Liver (tissue), 9 donors: Measurements from ENCODE around the gene TUBB8. TPM values are rescaled to one million over a fixed set of nuclear protein-coding genes. Genes with fewer than 3 reads are reported as not detected.

ENCODE experiments used
- DNase-seq: peaks from one replicate; pipeline ENCODE4 v3.0.0-alpha.2; 2017; ENCODE audit warnings: low spot score
- H3K27ac ChIP-seq, 2 donors: one replicate each; pipeline ENCODE4 v1.7.0; 2013; ENCODE audit warnings: inconsistent platforms in 2 of 2, low read length in 2 of 2, control low read depth in 1 of 2, low read depth in 1 of 2, mild to moderate bottlenecking in 1 of 2
- H3K27me3 ChIP-seq, 4 donors: one replicate each; pipeline versions ENCODE4 v1.6.1 to v1.7.0; 2013; ENCODE audit warnings: low read length in 3 of 4, inconsistent platforms in 1 of 4, mild to moderate bottlenecking in 1 of 4, moderate library complexity in 1 of 4; ENCODE audit not compliant: control insufficient read depth in 4 of 4, insufficient read depth in 4 of 4
- H3K36me3 ChIP-seq, 4 donors: one replicate each; pipeline versions ENCODE4 v1.6.1 to v1.7.0; 2013; ENCODE audit warnings: low read length in 3 of 4, mild to moderate bottlenecking in 3 of 4, low read depth in 1 of 4, moderate library complexity in 1 of 4; ENCODE audit not compliant: control insufficient read depth in 4 of 4, insufficient read depth in 3 of 4
- H3K4me1 ChIP-seq, 4 donors: one replicate each; pipeline versions ENCODE4 v1.6.1 to v1.7.0; 2013; ENCODE audit warnings: low read length in 3 of 4, mild to moderate bottlenecking in 3 of 4, moderate library complexity in 1 of 4; ENCODE audit not compliant: control insufficient read depth in 4 of 4, insufficient read depth in 4 of 4
- H3K4me3 ChIP-seq, 3 donors: one replicate each; pipeline versions ENCODE4 v1.6.1 to v1.7.0; 2013; ENCODE audit warnings: low read length in 3 of 3, control low read depth in 1 of 3, low read depth in 1 of 3, mild to moderate bottlenecking in 1 of 3
- H3K9ac ChIP-seq, 2 donors: one replicate each; pipeline ENCODE4 v1.7.0; 2013; ENCODE audit warnings: low read length in 2 of 2, mild to moderate bottlenecking in 2 of 2, moderate library complexity in 2 of 2, control low read depth in 1 of 2, low read depth in 1 of 2
- H3K9me3 ChIP-seq, 4 donors: one replicate each; pipeline versions ENCODE4 v1.6.1 to v1.7.0; 2013; ENCODE audit warnings: low read length in 3 of 4; ENCODE audit not compliant: control insufficient read depth in 4 of 4
- EGR1 ChIP-seq, 2 donors: IDR thresholded peaks; 2 replicates each; pipeline ENCODE4 v1.6.1; 2016 to 2018; ENCODE audit warnings: antibody characterized with exemption in 2 of 2, low read depth in 2 of 2
- FOXA1 ChIP-seq: IDR thresholded peaks from 2 replicates; pipeline ENCODE4 v1.6.1; 2016; ENCODE audit warnings: antibody characterized with exemption
- HNF4A ChIP-seq, 2 donors: conservative IDR thresholded peaks; 2 replicates each; pipeline ENCODE4 v1.6.1; 2016; ENCODE audit warnings: antibody characterized with exemption in 2 of 2, mild to moderate bottlenecking in 2 of 2
- HNF4G ChIP-seq: IDR thresholded peaks from 2 replicates; pipeline ENCODE4 v1.6.1; 2016; ENCODE audit warnings: antibody characterized with exemption
- JUND ChIP-seq, 2 donors: IDR thresholded peaks; 2 replicates each; pipeline ENCODE4 v1.6.1; 2016; ENCODE audit warnings: antibody characterized with exemption in 2 of 2
- MAX ChIP-seq: IDR thresholded peaks from 2 replicates; pipeline ENCODE4 v1.6.1; 2016; ENCODE audit warnings: antibody characterized with exemption
- NR2F2 ChIP-seq: IDR thresholded peaks from 2 replicates; pipeline ENCODE4 v1.6.1; 2016; ENCODE audit warnings: antibody characterized with exemption
- RAD21 ChIP-seq, 2 donors: IDR thresholded peaks; 2 replicates each; pipeline ENCODE4 v1.6.1; 2016; ENCODE audit warnings: antibody characterized with exemption in 2 of 2, mild to moderate bottlenecking in 2 of 2
- RXRA ChIP-seq, 2 donors: IDR thresholded peaks; 2 replicates each; pipeline ENCODE4 v1.6.1; 2017 to 2018; ENCODE audit warnings: antibody characterized with exemption in 2 of 2, mild to moderate bottlenecking in 1 of 2
- SP1 ChIP-seq: IDR thresholded peaks from 2 replicates; pipeline ENCODE4 v1.6.1; 2018; ENCODE audit warnings: antibody characterized with exemption, mild to moderate bottlenecking
- TAF1 ChIP-seq: conservative IDR thresholded peaks from 2 replicates; pipeline ENCODE4 v1.6.1; 2016; ENCODE audit warnings: antibody characterized with exemption, mild to moderate bottlenecking
- YY1 ChIP-seq: IDR thresholded peaks from 2 replicates; pipeline ENCODE4 v1.6.1; 2016; ENCODE audit warnings: antibody characterized with exemption, mild to moderate bottlenecking
- WGBS: extraction: QIAGEN DNeasy Blood & Tissue Kit; methylation state at CpG from one replicate; pipeline ENCODE4 v1.1.7; 2013; 5-methylcytosine and 5-hydroxymethylcytosine counted together
- polyA plus RNA-seq, 2 donors: library from polyadenylated mRNA; stranded (reverse) in 1 of 2; unstranded in 1 of 2; fragments of 200-250 nt in 1 of 2; fragments of >200 nt in 1 of 2; fragmentation: Nextera tagmentation in 1 of 2; extraction: Ambion mirVana in 1 of 2; gene quantifications; one replicate each; pipeline versions ENCODE4 v1.2.1 to v1.2.3, GENCODE V29; 2013 to 2015
- total RNA-seq, 2 donors: library from RNA; depleted of rRNA; stranded (reverse); fragments of >200 nt; gene quantifications; one replicate each; pipeline ENCODE4 v1.2.3, GENCODE V29; 2014
- TF ChIP-seq, protein P1 (sequence below): IDR thresholded peaks from 2 replicates; pipeline ENCODE4 v1.6.1; 2016; ENCODE audit warnings: antibody characterized with exemption
- TF ChIP-seq, protein P2 (sequence below): fragments of 150-350 bp; IDR thresholded peaks from 2 replicates; pipeline ENCODE4 v1.5.1; 2017; ENCODE audit warnings: improper control_type of control experiment, low read depth, low read length; ENCODE audit not compliant: missing input control
- donor health status: healthy.
- donor health status: healthy.
- donor health status: healthy.
- donor health status: healthy.
- donor health status: healthy.

The TUBB8 gene
- total and polyA plus RNA-seq, 4 donors, result not detected

DNA sequence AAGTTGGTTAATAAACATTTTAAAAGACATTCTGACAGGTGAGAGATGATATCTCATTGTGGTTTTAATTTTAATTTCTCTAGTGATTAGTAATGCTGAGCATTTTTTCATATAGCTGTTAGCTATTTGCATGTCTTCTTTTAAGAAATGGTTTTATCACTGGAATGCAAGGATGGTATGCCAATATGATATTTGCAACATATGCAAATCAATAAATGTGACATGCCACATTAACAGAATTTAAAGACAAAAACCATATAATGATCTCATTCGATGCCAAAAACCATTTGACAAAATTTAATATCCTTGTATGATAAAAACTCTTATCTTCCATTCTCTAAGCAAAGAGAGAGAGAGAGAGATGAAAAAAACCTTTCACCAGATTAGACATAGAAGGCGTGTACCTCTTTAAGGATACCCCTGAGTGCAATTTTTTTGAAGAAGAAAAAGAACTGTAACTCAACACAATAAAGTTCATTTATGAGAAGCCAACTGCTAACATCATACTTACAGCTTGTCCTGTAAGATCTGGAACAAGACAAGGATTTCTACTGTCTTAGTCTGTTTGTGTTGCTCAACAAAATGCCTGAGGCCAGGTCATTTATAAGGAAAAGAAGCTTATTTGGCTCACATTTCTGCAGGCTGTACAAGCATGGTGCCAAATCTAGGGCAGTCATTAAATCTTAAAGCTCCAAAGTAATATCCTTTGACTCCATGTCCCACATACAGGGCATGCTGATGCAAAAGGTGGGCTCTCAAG, 46.4 kb upstream of the TUBB8 start (continued):
- no peak for TF ChIP-seq RAD21 (IDR thresholded peaks at IDR 0.05)

GRCh38 chr10:94613-95012, 45.5 kb upstream of the TUBB8 start:
- Histone ChIP-seq H3K27me3 (no peaks in the 10 kb centered on the region), H3K4me3 (no peak overlapping the region), H3K9me3 (peaks cover 2 to 17% (median 3%) of the 10 kb centered on the region in 4 donors), H3K9ac (no peak overlapping the region), H3K4me1 (no peaks in the 10 kb centered on the region), H3K36me3 (no peaks in the 10 kb centered on the region), H3K27ac (no peak overlapping the region)
- no peak for DNase-seq
- WGBS, result 35% methylated on average over 1 of the region's 1 CpG
- TF ChIP-seq NR2F2, result no peak
- TF ChIP-seq SP1, result no peak
- no peak for TF ChIP-seq YY1
- no peak for TF ChIP-seq HNF4G
- TF ChIP-seq, protein P1, sequence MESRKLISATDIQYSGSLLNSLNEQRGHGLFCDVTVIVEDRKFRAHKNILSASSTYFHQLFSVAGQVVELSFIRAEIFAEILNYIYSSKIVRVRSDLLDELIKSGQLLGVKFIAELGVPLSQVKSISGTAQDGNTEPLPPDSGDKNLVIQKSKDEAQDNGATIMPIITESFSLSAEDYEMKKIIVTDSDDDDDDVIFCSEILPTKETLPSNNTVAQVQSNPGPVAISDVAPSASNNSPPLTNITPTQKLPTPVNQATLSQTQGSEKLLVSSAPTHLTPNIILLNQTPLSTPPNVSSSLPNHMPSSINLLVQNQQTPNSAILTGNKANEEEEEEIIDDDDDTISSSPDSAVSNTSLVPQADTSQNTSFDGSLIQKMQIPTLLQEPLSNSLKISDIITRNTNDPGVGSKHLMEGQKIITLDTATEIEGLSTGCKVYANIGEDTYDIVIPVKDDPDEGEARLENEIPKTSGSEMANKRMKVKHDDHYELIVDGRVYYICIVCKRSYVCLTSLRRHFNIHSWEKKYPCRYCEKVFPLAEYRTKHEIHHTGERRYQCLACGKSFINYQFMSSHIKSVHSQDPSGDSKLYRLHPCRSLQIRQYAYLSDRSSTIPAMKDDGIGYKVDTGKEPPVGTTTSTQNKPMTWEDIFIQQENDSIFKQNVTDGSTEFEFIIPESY, result no peak
- TF ChIP-seq HNF4A (conservative IDR thresholded peaks at IDR 0.05), result no peak
- no peak for TF ChIP-seq MAX
- TF ChIP-seq RXRA (IDR thresholded peaks at IDR 0.05), result no peak
- TF ChIP-seq JUND (IDR thresholded peaks at IDR 0.05), result no peak
- TF ChIP-seq EGR1 (IDR thresholded peaks at IDR 0.05; ENCODE audit: low read depth in 2 of 2), result no peak
- no peak for TF ChIP-seq RAD21 (IDR thresholded peaks at IDR 0.05)
- TF ChIP-seq, protein P2, sequence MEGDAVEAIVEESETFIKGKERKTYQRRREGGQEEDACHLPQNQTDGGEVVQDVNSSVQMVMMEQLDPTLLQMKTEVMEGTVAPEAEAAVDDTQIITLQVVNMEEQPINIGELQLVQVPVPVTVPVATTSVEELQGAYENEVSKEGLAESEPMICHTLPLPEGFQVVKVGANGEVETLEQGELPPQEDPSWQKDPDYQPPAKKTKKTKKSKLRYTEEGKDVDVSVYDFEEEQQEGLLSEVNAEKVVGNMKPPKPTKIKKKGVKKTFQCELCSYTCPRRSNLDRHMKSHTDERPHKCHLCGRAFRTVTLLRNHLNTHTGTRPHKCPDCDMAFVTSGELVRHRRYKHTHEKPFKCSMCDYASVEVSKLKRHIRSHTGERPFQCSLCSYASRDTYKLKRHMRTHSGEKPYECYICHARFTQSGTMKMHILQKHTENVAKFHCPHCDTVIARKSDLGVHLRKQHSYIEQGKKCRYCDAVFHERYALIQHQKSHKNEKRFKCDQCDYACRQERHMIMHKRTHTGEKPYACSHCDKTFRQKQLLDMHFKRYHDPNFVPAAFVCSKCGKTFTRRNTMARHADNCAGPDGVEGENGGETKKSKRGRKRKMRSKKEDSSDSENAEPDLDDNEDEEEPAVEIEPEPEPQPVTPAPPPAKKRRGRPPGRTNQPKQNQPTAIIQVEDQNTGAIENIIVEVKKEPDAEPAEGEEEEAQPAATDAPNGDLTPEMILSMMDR, result no peak

GRCh38 chr10:92846-93245, 43.8 kb upstream of the TUBB8 start:
- DNase-seq, result no peak
- H3K27me3 ChIP-seq, result no peaks in the 10 kb centered on the region
- TF ChIP-seq SP1 (no peak), HNF4A (conservative IDR thresholded peaks at IDR 0.05) (no peak), FOXA1 (no peak), HNF4G (no peak), YY1 (no peak), TAF1 (no peak), JUND (IDR thresholded peaks at IDR 0.05) (no peak)
- H3K4me1 ChIP-seq, result no peaks in the 10 kb centered on the region
- no peak overlapping the region for H3K27ac ChIP-seq
- WGBS, result 86% methylated on average over 2 of the region's 2 CpGs
- no peak overlapping the region for H3K4me3 ChIP-seq
- no peak overlapping the region for H3K9ac ChIP-seq
- peaks cover 2 to 17% (median 3%) of the 10 kb centered on the region in 4 donors for H3K9me3 ChIP-seq
- no peaks in the 10 kb centered on the region for H3K36me3 ChIP-seq
